ENCODE measurements around the gene JARID2. TPM values are rescaled to one million over a fixed set of nuclear protein-coding genes. Genes with fewer than 3 reads are reported as not detected.

JARID2 gene
- total RNA-seq, 1 donor from 2014 or later: 48.7 TPM

GRCh38 chr6:15460110-15460727 lies 214.3 kb downstream of the JARID2 start:
- Mint-ChIP-seq H3K9me3 (no peaks in the 10 kb centered on the region), H3K4me3 (no peak overlapping the region), H3K27me3 (no peaks in the 10 kb centered on the region), H3K36me3 (ENCODE audit: low read depth) (peaks cover 27% of the 10 kb centered on the region), H3K27ac (no peak overlapping the region), H3K4me1 (peaks cover 26% of the 10 kb centered on the region)
- intact Hi-C loops (cut with micrococcal nuclease): no loop called here
- no peak for DNase-seq

- Mint-ChIP-seq H3K27me3 (no peaks in the 10 kb centered on the region), H3K9me3 (no peaks in the 10 kb centered on the region), H3K4me3 (no peak overlapping the region), H3K27ac (no peak overlapping the region), H3K4me1 (peaks cover 26% of the 10 kb centered on the region), H3K36me3 (ENCODE audit: low read depth) (peaks cover 28% of the 10 kb centered on the region)
- DNase-seq: no peak
- intact Hi-C loops (cut with micrococcal nuclease): no loop called here
These were observed 215.5 kb downstream of the JARID2 start for GRCh38 chr6:15461127-15461944.

- Mint-ChIP-seq H3K27me3 (no peaks in the 10 kb centered on the region), H3K36me3 (ENCODE audit: low read depth) (peaks cover 35% of the 10 kb centered on the region), H3K4me3 (no peak overlapping the region), H3K27ac (no peak overlapping the region), H3K4me1 (peaks cover 32% of the 10 kb centered on the region), H3K9me3 (no peaks in the 10 kb centered on the region)
- intact Hi-C loops (cut with micrococcal nuclease): no loop called here
- DNase-seq: no peak
These were observed 216.4 kb downstream of the JARID2 start for GRCh38 chr6:15462256-15462655.

GRCh38 chr6:15462717-15463525 lies 217.1 kb downstream of the JARID2 start:
- Mint-ChIP-seq H3K4me3 (no peak overlapping the region), H3K27me3 (no peaks in the 10 kb centered on the region), H3K9me3 (no peaks in the 10 kb centered on the region), H3K4me1 (peaks cover 32% of the 10 kb centered on the region), H3K27ac (no peak overlapping the region), H3K36me3 (ENCODE audit: low read depth) (peaks cover 35% of the 10 kb centered on the region)
- DNase-seq: no peak
- intact Hi-C loops (cut with micrococcal nuclease): no loop called here

- intact Hi-C loops (cut with micrococcal nuclease): no loop called here
- peak; percentile 86 for DNase-seq
- Mint-ChIP-seq H3K27me3 (no peaks in the 10 kb centered on the region), H3K4me3 (no peak overlapping the region), H3K27ac (no peak overlapping the region), H3K9me3 (no peaks in the 10 kb centered on the region), H3K36me3 (ENCODE audit: low read depth) (peaks cover 40% of the 10 kb centered on the region), H3K4me1 (peaks cover 31% of the 10 kb centered on the region)
These were observed 218.4 kb downstream of the JARID2 start for GRCh38 chr6:15464211-15464725.

- no peak for DNase-seq
- Mint-ChIP-seq H3K4me1 (peaks cover 27% of the 10 kb centered on the region), H3K36me3 (ENCODE audit: low read depth) (peaks cover 35% of the 10 kb centered on the region), H3K27me3 (no peaks in the 10 kb centered on the region), H3K9me3 (no peaks in the 10 kb centered on the region), H3K27ac (no peak overlapping the region), H3K4me3 (no peak overlapping the region)
- intact Hi-C loops (cut with micrococcal nuclease): no loop called here
These were observed 219.3 kb downstream of the JARID2 start for GRCh38 chr6:15465212-15465611.

- intact Hi-C loops (cut with micrococcal nuclease): no loop called here
- H3K27me3 Mint-ChIP-seq: no peaks in the 10 kb centered on the region
- no peak overlapping the region for H3K27ac Mint-ChIP-seq
- H3K36me3 Mint-ChIP-seq (ENCODE audit: low read depth): peaks cover 51% of the 10 kb centered on the region
- no peak overlapping the region for H3K4me3 Mint-ChIP-seq
- peaks cover 21% of the 10 kb centered on the region for H3K4me1 Mint-ChIP-seq
- DNase-seq: no peak
- no peaks in the 10 kb centered on the region for H3K9me3 Mint-ChIP-seq
These were observed 224.9 kb downstream of the JARID2 start for GRCh38 chr6:15470746-15471145.

- Mint-ChIP-seq H3K4me3 (no peak overlapping the region), H3K36me3 (ENCODE audit: low read depth) (peaks cover 49% of the 10 kb centered on the region), H3K9me3 (no peaks in the 10 kb centered on the region), H3K4me1 (peaks cover 19% of the 10 kb centered on the region), H3K27ac (no peak overlapping the region), H3K27me3 (no peaks in the 10 kb centered on the region)
- no peak for DNase-seq
- intact Hi-C loops (cut with micrococcal nuclease): no loop called here
These were observed 226.8 kb downstream of the JARID2 start for GRCh38 chr6:15472621-15473020.

GRCh38 chr6:15473174-15473573 lies 227.3 kb downstream of the JARID2 start:
- Mint-ChIP-seq H3K4me3 (no peak overlapping the region), H3K9me3 (no peaks in the 10 kb centered on the region), H3K36me3 (ENCODE audit: low read depth) (peaks cover 48% of the 10 kb centered on the region), H3K27me3 (no peaks in the 10 kb centered on the region), H3K27ac (no peak overlapping the region), H3K4me1 (peaks cover 19% of the 10 kb centered on the region)
- intact Hi-C loops (cut with micrococcal nuclease): no loop called here
- DNase-seq: no peak

GRCh38 chr6:15473741-15474161 lies 227.9 kb downstream of the JARID2 start:
- intact Hi-C loops (cut with micrococcal nuclease): no loop called here
- Mint-ChIP-seq H3K27ac (no peak overlapping the region), H3K9me3 (no peaks in the 10 kb centered on the region), H3K27me3 (no peaks in the 10 kb centered on the region), H3K4me3 (no peak overlapping the region), H3K4me1 (peaks cover 18% of the 10 kb centered on the region), H3K36me3 (ENCODE audit: low read depth) (peaks cover 42% of the 10 kb centered on the region)
- DNase-seq: no peak

GRCh38 chr6:15474196-15474595 lies 228.3 kb downstream of the JARID2 start:
- Mint-ChIP-seq H3K4me3 (no peak overlapping the region), H3K36me3 (ENCODE audit: low read depth) (peaks cover 40% of the 10 kb centered on the region), H3K27ac (no peak overlapping the region), H3K4me1 (peaks cover 20% of the 10 kb centered on the region), H3K9me3 (no peaks in the 10 kb centered on the region), H3K27me3 (no peaks in the 10 kb centered on the region)
- no peak for DNase-seq
- intact Hi-C loops (cut with micrococcal nuclease): no loop called here

- H3K27ac Mint-ChIP-seq: no peak overlapping the region
- H3K9me3 Mint-ChIP-seq: no peaks in the 10 kb centered on the region
- intact Hi-C loops (cut with micrococcal nuclease): no loop called here
- no peaks in the 10 kb centered on the region for H3K27me3 Mint-ChIP-seq
- DNase-seq: no peak
- peaks cover 40% of the 10 kb centered on the region for H3K36me3 Mint-ChIP-seq (ENCODE audit: low read depth)
- no peak overlapping the region for H3K4me3 Mint-ChIP-seq
- peaks cover 26% of the 10 kb centered on the region for H3K4me1 Mint-ChIP-seq
These were observed 229.4 kb downstream of the JARID2 start for GRCh38 chr6:15475261-15475660.

GRCh38 chr6:15475872-15476271 lies 230.0 kb downstream of the JARID2 start:
- H3K4me3 Mint-ChIP-seq: no peak overlapping the region
- peaks cover 29% of the 10 kb centered on the region for H3K4me1 Mint-ChIP-seq
- peaks cover 40% of the 10 kb centered on the region for H3K36me3 Mint-ChIP-seq (ENCODE audit: low read depth)
- no peaks in the 10 kb centered on the region for H3K9me3 Mint-ChIP-seq
- no peak for DNase-seq
- H3K27me3 Mint-ChIP-seq: no peaks in the 10 kb centered on the region
- intact Hi-C loops (cut with micrococcal nuclease): no loop called here
- no peak overlapping the region for H3K27ac Mint-ChIP-seq

Data from activated CD4-positive, alpha-beta T cell treated with anti-CD3 and anti-CD28 coated beads, Interleukin-2, amount 10 ng/mL, durations not matched to agents 24 days and 14 days (primary cell).